Hair follicle dermal papilla cell (primary cell): ENCODE results near the gene RBMY1J. TPM values are rescaled to one million over a fixed set of nuclear protein-coding genes. Genes with fewer than 3 reads are reported as not detected.

Experiments used
- total RNA-seq: library from RNA; depleted of rRNA; stranded (reverse); fragments of >200 nt; gene quantifications from 2 replicates; pipeline ENCODE4 v1.2.3, GENCODE V29; 2012

Gene RBMY1J
- total RNA-seq = not detected in 2 replicates

DNA sequence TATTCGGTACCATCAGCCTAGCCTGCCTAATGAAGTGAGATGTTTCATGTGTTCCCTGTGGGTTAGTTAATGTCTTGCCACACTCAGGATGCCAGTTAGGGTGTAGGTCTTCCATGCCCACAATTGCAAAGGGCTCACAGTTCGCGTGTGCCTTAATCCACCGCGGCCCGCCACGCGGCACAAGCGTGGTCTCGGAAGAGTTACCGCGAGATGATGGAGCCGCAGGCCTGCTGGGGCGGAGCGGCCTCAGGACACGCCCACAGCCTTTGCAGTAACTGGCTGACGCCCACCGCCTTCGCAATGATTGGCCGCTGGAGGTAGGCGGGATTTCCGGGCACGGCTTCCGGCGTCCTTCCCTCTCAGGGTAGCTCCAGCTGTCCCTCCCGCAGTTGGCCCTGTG lies at the start of gene RBMY1J:
Gene RBMY1J (plus strand): TSS at position 301 of the 400 bp plus-strand sequence. CDS start 2,038 bp downstream, outside the sequence.

Other genes with a start within 250 kb of the RBMY1J start
- not detected in 2 replicates for gene RBMY1F, start 220.5 kb upstream of the RBMY1J start, total RNA-seq